Uterus (tissue), 2 donors: Measurements from ENCODE around the gene EPB42.

Source experiments
- CTCF ChIP-seq, 4 experiments: fragments of 200-600 bp in 2 of 4; fragments of 450-650 bp in 2 of 4; sonication (generic) in 2 of 4; IDR thresholded peaks; one replicate each; pipeline ENCODE4 v1.5.1; 2016 to 2019; ENCODE audit warnings: antibody characterized with exemption in 4 of 4, mild to moderate bottlenecking in 2 of 4, moderate library complexity in 1 of 4
- POLR2A ChIP-seq, 2 donors: fragments of 450-650 bp; IDR thresholded peaks; one replicate each; pipeline ENCODE4 v1.6.1; 2016; ENCODE audit warnings: antibody characterized with exemption in 2 of 2, mild to moderate bottlenecking in 1 of 2, moderate library complexity in 1 of 2

GRCh38 chr15:43196760-43197548 lies 23.9 kb downstream of the EPB42 start:
- no peak for TF ChIP-seq CTCF (IDR thresholded peaks at IDR 0.05)
- TF ChIP-seq POLR2A (IDR thresholded peaks at IDR 0.05): no peak
